Measurements from ENCODE around the gene LAMB4. TPM values are rescaled to one million over a fixed set of nuclear protein-coding genes. Genes with fewer than 3 reads are reported as not detected.

The LAMB4 gene
- total RNA-seq, 2 experiments from 2014 or later, result not detected

DNA sequence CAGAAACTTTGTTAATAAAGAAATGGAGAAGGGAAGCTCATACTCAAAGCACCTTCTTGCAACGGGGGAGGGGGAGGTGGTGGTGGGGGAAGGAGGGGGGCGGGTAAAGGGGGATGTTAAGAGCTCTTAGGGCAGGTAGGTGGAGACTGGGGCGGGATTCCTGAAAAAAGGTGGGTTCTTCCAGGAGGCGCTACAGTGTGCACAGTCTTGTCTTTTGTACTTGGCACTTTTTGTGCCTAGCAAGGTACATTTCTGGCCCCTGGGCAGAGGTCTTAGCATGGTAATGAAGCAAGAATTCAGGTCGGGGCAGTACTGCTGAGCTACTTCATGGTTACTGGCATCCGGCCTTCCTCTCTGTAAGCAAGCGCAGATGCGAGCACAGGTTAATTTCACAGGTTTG lies 15.2 kb upstream of the LAMB4 start:
- H3K36me3 ChIP-seq (ENCODE audit: insufficient read depth, low read length), result no peaks in the 10 kb centered on the region
- no peak for DNase-seq (ENCODE audit: low spot score)
- H2AFZ ChIP-seq (ENCODE audit: low read length), result no peak overlapping the region
- H3K79me2 ChIP-seq (ENCODE audit: insufficient read depth, low read depth, low read length), result no peaks in the 10 kb centered on the region
- no peaks in the 10 kb centered on the region for H4K20me1 ChIP-seq (ENCODE audit: insufficient read depth, low read length)
- no peak overlapping the region for H3K27ac ChIP-seq (ENCODE audit: low read depth, low read length, poor library complexity, severe bottlenecking)
- ChIA-PET CTCF (ENCODE audit: unreplicated experiment) (no interaction called here), POLR2A (interaction anchor here (0.6 kb wide), 1 partner anchor 49 kb away, joined by 3 read pairs; no protein-coding TSS in a partner anchor)
- H3K9me2 ChIP-seq (ENCODE audit: insufficient read depth, low read length), result no peaks in the 10 kb centered on the region
- TF ChIP-seq, protein P1, sequence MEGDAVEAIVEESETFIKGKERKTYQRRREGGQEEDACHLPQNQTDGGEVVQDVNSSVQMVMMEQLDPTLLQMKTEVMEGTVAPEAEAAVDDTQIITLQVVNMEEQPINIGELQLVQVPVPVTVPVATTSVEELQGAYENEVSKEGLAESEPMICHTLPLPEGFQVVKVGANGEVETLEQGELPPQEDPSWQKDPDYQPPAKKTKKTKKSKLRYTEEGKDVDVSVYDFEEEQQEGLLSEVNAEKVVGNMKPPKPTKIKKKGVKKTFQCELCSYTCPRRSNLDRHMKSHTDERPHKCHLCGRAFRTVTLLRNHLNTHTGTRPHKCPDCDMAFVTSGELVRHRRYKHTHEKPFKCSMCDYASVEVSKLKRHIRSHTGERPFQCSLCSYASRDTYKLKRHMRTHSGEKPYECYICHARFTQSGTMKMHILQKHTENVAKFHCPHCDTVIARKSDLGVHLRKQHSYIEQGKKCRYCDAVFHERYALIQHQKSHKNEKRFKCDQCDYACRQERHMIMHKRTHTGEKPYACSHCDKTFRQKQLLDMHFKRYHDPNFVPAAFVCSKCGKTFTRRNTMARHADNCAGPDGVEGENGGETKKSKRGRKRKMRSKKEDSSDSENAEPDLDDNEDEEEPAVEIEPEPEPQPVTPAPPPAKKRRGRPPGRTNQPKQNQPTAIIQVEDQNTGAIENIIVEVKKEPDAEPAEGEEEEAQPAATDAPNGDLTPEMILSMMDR (conservative IDR thresholded peaks at IDR 0.05; ENCODE audit: low read length), result no peak
- no peak for TF ChIP-seq EZH2phosphoT487 (IDR thresholded peaks at IDR 0.05; ENCODE audit: borderline replicate concordance, low read depth, low read length)
- H3K9me3 ChIP-seq (ENCODE audit: low read length), result no peaks in the 10 kb centered on the region
- no peak overlapping the region for H3K4me2 ChIP-seq (ENCODE audit: low read length)
- no TSS peak for BruUV-seq (replicated peaks)
- intact Hi-C loops (cut with micrococcal nuclease; ENCODE audit: unreplicated experiment), result loop anchor here (5.0 to 10.0 kb wide), 2 partner anchors 33 to 271 kb away; no protein-coding TSS in a partner anchor
- H3K4me1 ChIP-seq (ENCODE audit: insufficient read depth, low read length, poor library complexity, severe bottlenecking), result no peaks in the 10 kb centered on the region
- no peak overlapping the region for H3K4me3 ChIP-seq (ENCODE audit: low read depth, low read length, poor library complexity, severe bottlenecking)

DNA sequence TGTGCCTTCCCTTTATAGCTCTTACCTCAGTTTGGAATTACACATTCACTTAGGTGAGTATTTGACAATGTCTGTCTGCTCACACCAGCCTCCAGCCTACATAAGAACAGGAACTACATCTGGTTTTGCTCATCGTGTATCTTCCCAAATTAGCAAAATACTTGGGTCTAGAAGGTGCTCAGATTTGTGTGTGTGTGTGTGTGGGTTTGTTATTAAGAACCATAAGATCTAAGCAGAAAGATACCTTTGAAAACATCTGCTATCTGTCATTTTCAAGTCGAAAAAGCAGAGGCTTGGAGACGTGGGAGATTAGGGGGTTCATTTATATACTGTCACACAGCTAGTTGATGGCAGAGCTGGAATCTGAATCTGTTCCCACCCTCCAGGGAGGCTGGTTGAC lies 14.8 kb upstream of the LAMB4 start:
- no peak overlapping the region for H3K4me2 ChIP-seq (ENCODE audit: low read length)
- H3K36me3 ChIP-seq (ENCODE audit: insufficient read depth, low read length), result no peaks in the 10 kb centered on the region
- POLR2A ChIA-PET, result interaction anchor here (0.6 kb wide), 1 partner anchor 50 kb away, joined by 3 read pairs; no protein-coding TSS in a partner anchor
- H3K4me3 ChIP-seq (ENCODE audit: low read depth, low read length, poor library complexity, severe bottlenecking), result no peak overlapping the region
- H3K79me2 ChIP-seq (ENCODE audit: insufficient read depth, low read depth, low read length), result no peaks in the 10 kb centered on the region
- no peaks in the 10 kb centered on the region for H3K4me1 ChIP-seq (ENCODE audit: insufficient read depth, low read length, poor library complexity, severe bottlenecking)
- intact Hi-C loops (cut with micrococcal nuclease; ENCODE audit: unreplicated experiment), result loop anchor here (5.0 to 10.0 kb wide), 2 partner anchors 33 to 270 kb away; no protein-coding TSS in a partner anchor
- DNase-seq (ENCODE audit: low spot score), result no peak
- H2AFZ ChIP-seq (ENCODE audit: low read length), result no peak overlapping the region
- CTCF ChIA-PET (ENCODE audit: unreplicated experiment), result no interaction called here
- no peak overlapping the region for H3K27ac ChIP-seq (ENCODE audit: low read depth, low read length, poor library complexity, severe bottlenecking)
- no peaks in the 10 kb centered on the region for H4K20me1 ChIP-seq (ENCODE audit: insufficient read depth, low read length)
- no peaks in the 10 kb centered on the region for H3K9me3 ChIP-seq (ENCODE audit: low read length)
- no peaks in the 10 kb centered on the region for H3K9me2 ChIP-seq (ENCODE audit: insufficient read depth, low read length)
- no TSS peak for BruUV-seq (replicated peaks)
- TF ChIP-seq, protein P1 (conservative IDR thresholded peaks at IDR 0.05; ENCODE audit: low read length), result no peak
- TF ChIP-seq EZH2phosphoT487 (IDR thresholded peaks at IDR 0.05; ENCODE audit: borderline replicate concordance, low read depth, low read length), result no peak

DNA sequence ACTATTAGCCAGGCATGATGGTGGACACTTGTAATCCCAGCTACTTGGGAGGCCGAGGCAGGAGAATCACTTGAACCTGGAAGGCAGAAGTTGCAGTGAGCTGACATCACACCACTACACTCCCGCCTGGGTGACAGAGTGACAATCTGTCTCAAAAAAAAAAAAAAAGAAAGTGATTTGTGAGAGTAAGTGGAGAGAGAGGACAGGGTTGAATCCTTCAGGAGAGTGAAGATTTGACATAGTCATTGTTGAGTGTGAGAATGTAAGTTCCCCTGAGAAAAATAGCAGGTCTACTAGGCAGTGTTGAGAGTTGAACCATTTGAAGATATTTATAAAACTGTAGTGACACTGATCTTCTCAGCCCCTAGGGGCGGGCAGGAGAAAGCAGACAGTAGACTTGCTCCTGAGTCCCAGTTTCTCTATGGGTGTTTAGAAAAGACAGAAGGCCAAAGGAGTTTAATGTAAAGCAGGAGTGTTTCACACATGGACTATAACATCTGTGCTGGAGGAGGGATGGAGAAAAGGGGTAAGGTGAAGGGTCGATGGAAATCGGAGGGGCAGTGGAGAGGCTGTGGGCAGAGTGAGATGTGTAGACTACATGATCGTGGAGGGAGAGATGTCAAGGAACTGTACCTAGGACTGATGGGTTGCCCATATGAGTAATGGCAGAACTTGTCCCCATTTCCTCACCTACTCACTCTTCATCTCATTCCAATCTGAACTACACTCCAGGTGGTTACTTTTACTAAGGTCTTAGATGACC lies 13.7 kb upstream of the LAMB4 start:
- Histone ChIP-seq H3K27ac (ENCODE audit: low read depth, low read length, poor library complexity, severe bottlenecking) (no peak overlapping the region), H3K9me2 (ENCODE audit: insufficient read depth, low read length) (no peaks in the 10 kb centered on the region), H3K4me3 (ENCODE audit: low read depth, low read length, poor library complexity, severe bottlenecking) (no peak overlapping the region), H3K79me2 (ENCODE audit: insufficient read depth, low read depth, low read length) (no peaks in the 10 kb centered on the region), H4K20me1 (ENCODE audit: insufficient read depth, low read length) (no peaks in the 10 kb centered on the region), H3K4me1 (ENCODE audit: insufficient read depth, low read length, poor library complexity, severe bottlenecking) (no peaks in the 10 kb centered on the region), H3K36me3 (ENCODE audit: insufficient read depth, low read length) (no peaks in the 10 kb centered on the region), H3K4me2 (ENCODE audit: low read length) (no peak overlapping the region), H3K9me3 (ENCODE audit: low read length) (no peaks in the 10 kb centered on the region), H2AFZ (ENCODE audit: low read length) (no peak overlapping the region)
- ChIA-PET POLR2A (no interaction called here), CTCF (ENCODE audit: unreplicated experiment) (no interaction called here)
- intact Hi-C loops (cut with micrococcal nuclease; ENCODE audit: unreplicated experiment), result loop anchor here (10.0 kb wide), 1 partner anchor 269 kb away; no protein-coding TSS in a partner anchor
- DNase-seq (ENCODE audit: low spot score), result no peak
- BruUV-seq (replicated peaks), result no TSS peak
- TF ChIP-seq EZH2phosphoT487 (IDR thresholded peaks at IDR 0.05; ENCODE audit: borderline replicate concordance, low read depth, low read length), result no peak
- TF ChIP-seq, protein P1 (conservative IDR thresholded peaks at IDR 0.05; ENCODE audit: low read length), result no peak

Measured in OCI-LY7 (cell line).